H1 (cell line): ENCODE data around the gene TCEA3. TPM values are rescaled to one million over a fixed set of nuclear protein-coding genes. Genes with fewer than 3 reads are reported as not detected.

Experiments used
- BRCA1 ChIP-seq: IDR thresholded peaks from 2 replicates; pipeline ENCODE4 v1.6.1; 2012; ENCODE audit warnings: low read depth, low read length, improper control_type of control experiment
- RXRA ChIP-seq: IDR thresholded peaks from 2 replicates; pipeline ENCODE4 v1.6.1; 2011; ENCODE audit warnings: low read depth, mild to moderate bottlenecking, low read length, moderate library complexity; ENCODE audit not compliant: insufficient read depth
- TBP ChIP-seq: IDR thresholded peaks from 2 replicates; pipeline ENCODE4 v1.6.1; 2011; ENCODE audit warnings: low read depth, low read length, improper control_type of control experiment
- polyA plus RNA-seq, 7 experiments: library from polyadenylated mRNA; depleted of rRNA in 3 of 7; stranded (reverse) in 5 of 7; unstranded in 2 of 7; fragments of >200 nt in 5 of 7; fragments of 200-250 nt in 2 of 7; gene quantifications; 1 replicate in 5 of 7; 2 replicates in 1 of 7; 4 replicates in 1 of 7; pipeline versions ENCODE4 v1.2.1 to v1.2.3, GENCODE V29; 2011 to 2013; ENCODE audit warnings: missing spikeins in 2 of 7, mixed read lengths in 2 of 7
- total RNA-seq: library from RNA; stranded (reverse); fragmentation: NEBNext Ultra II Directional; extraction: Animal tissue kit (Norgen Biotek cat#: 25700); gene quantifications from 2 replicates; pipeline ENCODE4 v1.2.1, GENCODE V29; 2021

Gene TCEA3
- total and polyA plus RNA-seq, 2 of the 8 experiments (the other 6 are each of a cell fraction or from before 2014, with no cell fraction given): 0.08 TPM; not detected in 1

- TF ChIP-seq TBP (peak; percentile 34; the same call in 1 of the 2 replicates), RXRA (no peak), BRCA1 (no peak)
Measured at GRCh38 chr1:23367791-23368561, 56.6 kb downstream of the TCEA3 start (continued).
